Measurements from ENCODE around the gene MCFD2.

GRCh38 chr2:46852598-46852997 is 63.0 kb downstream of the MCFD2 start:
- TF ChIP-seq CTCF (IDR thresholded peaks at IDR 0.05; ENCODE audit: insufficient read depth, low read depth, low read length) (no peak), EZH2 (IDR thresholded peaks at IDR 0.05; ENCODE audit: insufficient read depth, low read length) (no peak)

All from astrocyte (in vitro differentiated cells and primary cell).